Activated CD4-positive, alpha-beta memory T cell treated with anti-CD3 and anti-CD28 coated beads, Interleukin-2, amount 10 ng/mL, durations not matched to agents 7 days and 5 days (primary cell): ENCODE results near the gene F2RL3. TPM values are rescaled to one million over a fixed set of nuclear protein-coding genes. Genes with fewer than 3 reads are reported as not detected.
A peak's percentile ranks its signal among the peaks of the same experiment; 100 is the strongest.
"Not testable (repeated sequence)": the region's sequence is repeated elsewhere in the genome, so short reads cannot be mapped to it uniquely, and the experiment has no call there.

Source experiments
- CTCF ChIA-PET: fragments of 350-600 bp; sonication (Branson Sonifier 250); formaldehyde crosslinking; loops from one replicate; lab custom pipeline; 2021; ENCODE audit warnings: antibody characterized with exemption, inconsistent platforms; lab: Charles Lee
- POLR2A ChIA-PET: fragments of 350-600 bp; sonication (Branson Sonifier 250); formaldehyde crosslinking; loops from one replicate; lab custom pipeline; 2021; ENCODE audit warnings: antibody characterized with exemption; lab: Charles Lee
- DNase-seq: peaks from one replicate; pipeline ENCODE4 v3.0.0-alpha.2; 2020
- H3K27ac Mint-ChIP-seq: one replicate; pipeline ENCODE4 v1.8.0; 2021; ENCODE audit warnings: mild to moderate bottlenecking, mixed read lengths
- H3K27me3 Mint-ChIP-seq: one replicate; pipeline ENCODE4 v1.8.0; 2021; ENCODE audit warnings: mixed read lengths
- H3K36me3 Mint-ChIP-seq: one replicate; pipeline ENCODE4 v1.8.0; 2021; ENCODE audit warnings: low read depth, mixed read lengths
- H3K4me1 Mint-ChIP-seq: one replicate; pipeline ENCODE4 v1.8.0; 2021; ENCODE audit warnings: mixed read lengths
- H3K4me3 Mint-ChIP-seq: one replicate; pipeline ENCODE4 v1.8.0; 2021; ENCODE audit warnings: mild to moderate bottlenecking, mixed read lengths
- H3K9me3 Mint-ChIP-seq: one replicate; pipeline ENCODE4 v1.8.0; 2021; ENCODE audit warnings: mixed read lengths
- total RNA-seq, 2 experiments: library from RNA; stranded (reverse); gene quantifications; one replicate each; pipeline ENCODE4 v1.2.3, GENCODE V29; 2021

Gene F2RL3
- total RNA-seq, 2 experiments from 2014 or later = 0.08 to 0.13 TPM

DNA sequence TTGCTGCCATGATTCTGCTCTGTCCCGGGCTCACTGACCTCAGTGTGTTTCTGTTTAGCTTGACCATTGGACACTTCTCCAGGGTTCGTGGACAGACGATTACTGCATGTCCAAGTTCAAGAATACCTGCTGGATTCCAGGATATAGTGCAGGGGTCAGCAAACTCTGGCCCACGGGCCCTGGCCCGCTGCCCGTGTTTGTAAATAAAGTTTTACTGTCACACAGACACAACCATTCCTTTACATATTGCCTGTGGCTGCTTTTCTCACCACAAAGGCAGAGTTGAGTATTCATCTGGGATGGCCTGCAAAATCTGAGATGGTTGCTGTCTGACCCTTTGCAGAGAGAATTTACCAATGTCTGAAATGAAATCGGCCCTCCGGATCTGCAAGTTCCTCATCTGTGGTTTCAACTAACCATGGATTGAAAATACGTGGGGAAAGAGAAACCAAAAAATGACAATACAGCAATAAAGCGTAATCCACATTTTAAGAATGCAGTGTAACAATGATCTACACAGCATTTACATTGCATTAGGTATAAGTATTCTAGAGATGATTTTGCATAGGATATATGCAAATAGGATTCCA is 25.9 kb upstream of the F2RL3 start:
- Mint-ChIP-seq H3K4me3 (no peak overlapping the region), H3K9me3 (no peaks in the 10 kb centered on the region), H3K27me3 (no peaks in the 10 kb centered on the region), H3K4me1 (peaks cover 12% of the 10 kb centered on the region), H3K36me3 (peaks cover 6% of the 10 kb centered on the region), H3K27ac (no peak overlapping the region)
- no peak for DNase-seq
- ChIA-PET CTCF (no interaction called here), POLR2A (no interaction called here)

DNA sequence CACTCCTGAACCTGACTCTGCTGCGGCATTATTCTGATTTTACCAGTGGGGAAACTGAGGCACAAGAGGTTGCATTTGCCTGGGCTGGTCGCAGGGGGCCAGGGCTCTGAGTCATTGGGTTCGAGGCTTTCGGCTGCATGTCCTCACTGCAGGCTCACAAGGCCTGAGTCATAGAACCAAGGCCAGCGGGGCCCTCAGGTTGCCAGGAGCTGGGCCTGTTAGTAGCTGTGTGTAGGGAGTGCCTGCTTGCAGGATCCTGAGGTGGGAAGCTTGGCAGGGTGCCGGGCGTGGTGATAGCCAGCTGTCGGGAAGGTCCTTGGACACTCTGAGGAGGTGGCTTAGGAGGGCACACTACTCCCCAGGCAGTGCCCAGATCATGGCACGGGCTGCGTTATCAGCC is 21.6 kb upstream of the F2RL3 start:
- no peaks in the 10 kb centered on the region for H3K27me3 Mint-ChIP-seq
- peaks cover 16% of the 10 kb centered on the region for H3K36me3 Mint-ChIP-seq
- H3K9me3 Mint-ChIP-seq = no peaks in the 10 kb centered on the region
- H3K4me3 Mint-ChIP-seq = no peak overlapping the region
- H3K4me1 Mint-ChIP-seq = peaks cover 8% of the 10 kb centered on the region
- ChIA-PET POLR2A (no interaction called here), CTCF (no interaction called here)
- no peak overlapping the region for H3K27ac Mint-ChIP-seq
- DNase-seq = no peak

DNA sequence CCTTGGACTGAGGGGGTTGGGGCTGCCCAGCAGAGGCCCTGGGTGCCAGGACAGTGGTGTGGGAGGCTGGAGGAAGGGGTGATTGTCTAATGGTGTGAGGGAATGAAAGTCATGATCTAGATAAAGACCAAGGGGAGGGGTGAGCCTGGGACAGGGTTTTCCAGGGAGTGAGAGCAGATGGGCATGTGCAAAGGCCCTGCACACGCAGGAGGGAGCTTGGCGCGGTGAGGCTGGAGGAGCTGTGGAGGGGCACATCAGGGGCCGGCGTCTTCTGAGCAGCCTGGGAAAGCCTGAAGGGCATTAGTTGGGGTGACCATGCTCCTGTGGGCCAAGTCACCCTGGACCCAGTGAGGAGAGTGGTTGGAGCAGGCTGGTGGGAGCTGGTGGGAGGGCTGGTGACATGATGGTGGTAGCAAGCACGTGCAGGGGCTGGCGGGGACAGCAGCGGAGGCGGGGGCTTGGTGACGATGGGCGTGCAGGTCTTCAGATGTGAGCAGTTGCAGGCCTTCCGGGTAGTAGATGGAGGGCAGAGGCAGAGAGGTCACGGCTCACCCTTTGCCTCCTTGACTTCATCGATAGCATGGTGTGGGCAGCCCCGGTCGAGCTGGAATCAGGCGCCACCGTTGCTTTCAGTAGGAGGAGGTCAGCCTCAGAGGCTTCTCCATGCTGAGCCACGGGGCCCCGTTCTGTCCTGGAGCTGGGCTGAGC is 20.2 kb upstream of the F2RL3 start:
- POLR2A ChIA-PET = no interaction called here
- CTCF ChIA-PET = no interaction called here
- Mint-ChIP-seq H3K9me3 (no peaks in the 10 kb centered on the region), H3K27ac (no peak overlapping the region), H3K4me3 (no peak overlapping the region), H3K36me3 (peaks cover 22% of the 10 kb centered on the region), H3K27me3 (no peaks in the 10 kb centered on the region), H3K4me1 (no peaks in the 10 kb centered on the region)
- no peak for DNase-seq

- Mint-ChIP-seq H3K27me3 (no peaks in the 10 kb centered on the region), H3K36me3 (peaks cover 31% of the 10 kb centered on the region), H3K9me3 (peaks cover 3% of the 10 kb centered on the region), H3K27ac (no peak overlapping the region), H3K4me3 (no peak overlapping the region), H3K4me1 (peaks cover 3% of the 10 kb centered on the region)
- CTCF ChIA-PET = no interaction called here
- DNase-seq = no peak
- POLR2A ChIA-PET = no interaction called here
Measured at GRCh38 chr19:16869331-16869972, 19.3 kb upstream of the F2RL3 start.

DNA sequence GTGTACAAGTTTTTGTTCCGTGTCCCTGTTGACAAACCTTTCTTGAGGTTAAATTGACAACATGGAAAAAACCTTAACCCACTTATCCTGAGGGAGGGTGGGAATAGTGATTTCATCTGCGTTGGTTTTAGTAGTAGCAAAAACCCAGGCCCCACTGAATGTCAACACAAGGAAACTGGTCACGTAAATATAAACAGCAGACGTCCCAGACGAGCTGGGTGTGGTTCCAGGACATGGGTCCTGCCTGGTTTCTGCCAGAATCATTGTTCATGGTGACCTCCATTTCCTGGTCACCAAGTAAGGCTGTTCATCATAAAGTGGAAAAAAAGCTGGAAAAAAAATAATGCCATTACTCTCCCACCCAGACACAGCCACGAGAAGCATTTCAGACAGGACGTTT is 16.9 kb upstream of the F2RL3 start:
- Mint-ChIP-seq H3K9me3 (peaks cover 8% of the 10 kb centered on the region), H3K27me3 (no peaks in the 10 kb centered on the region), H3K4me1 (peaks cover 14% of the 10 kb centered on the region), H3K27ac (no peak overlapping the region), H3K4me3 (no peak overlapping the region), H3K36me3 (peaks cover 38% of the 10 kb centered on the region)
- ChIA-PET CTCF (interaction anchor here (0.6 kb wide), 1 partner anchor 139 kb away, joined by 3 read pairs; no protein-coding TSS in a partner anchor), POLR2A (no interaction called here)
- DNase-seq = no peak

GRCh38 chr19:16872728-16873127 is 16.1 kb upstream of the F2RL3 start:
- Mint-ChIP-seq H3K4me1 (peaks cover 21% of the 10 kb centered on the region), H3K27me3 (no peaks in the 10 kb centered on the region), H3K27ac (no peak overlapping the region), H3K36me3 (peaks cover 45% of the 10 kb centered on the region), H3K4me3 (no peak overlapping the region), H3K9me3 (peaks cover 8% of the 10 kb centered on the region)
- DNase-seq = no peak
- CTCF ChIA-PET = interaction anchor here (0.6 kb wide), 1 partner anchor 140 kb away, joined by 3 read pairs; no protein-coding TSS in a partner anchor
- POLR2A ChIA-PET = no interaction called here

GRCh38 chr19:16873594-16873993 is 15.2 kb upstream of the F2RL3 start:
- Mint-ChIP-seq H3K9me3 (peaks cover 8% of the 10 kb centered on the region), H3K36me3 (peaks cover 46% of the 10 kb centered on the region), H3K27me3 (no peaks in the 10 kb centered on the region), H3K4me1 (peaks cover 21% of the 10 kb centered on the region), H3K4me3 (no peak overlapping the region), H3K27ac (no peak overlapping the region)
- DNase-seq = no peak
- ChIA-PET CTCF (no interaction called here), POLR2A (no interaction called here)

- POLR2A ChIA-PET = no interaction called here
- DNase-seq = no peak
- H3K9me3 Mint-ChIP-seq = peaks cover 8% of the 10 kb centered on the region
- peak overlapping the region; percentile 4 for H3K27ac Mint-ChIP-seq
- no peak overlapping the region for H3K4me3 Mint-ChIP-seq
- H3K4me1 Mint-ChIP-seq = peaks cover 21% of the 10 kb centered on the region
- CTCF ChIA-PET = no interaction called here
- H3K36me3 Mint-ChIP-seq = peaks cover 54% of the 10 kb centered on the region
- no peaks in the 10 kb centered on the region for H3K27me3 Mint-ChIP-seq
Measured at GRCh38 chr19:16874250-16874977, 14.4 kb upstream of the F2RL3 start.

- CTCF ChIA-PET, H3K4me3 Mint-ChIP-seq, H3K9me3 Mint-ChIP-seq, POLR2A ChIA-PET, H3K27ac Mint-ChIP-seq, H3K27me3 Mint-ChIP-seq, DNase-seq: not testable (repeated sequence)
- Mint-ChIP-seq H3K36me3 (peaks cover 56% of the 10 kb centered on the region), H3K4me1 (peaks cover 21% of the 10 kb centered on the region)
Measured at GRCh38 chr19:16874978-16875299, 13.9 kb upstream of the F2RL3 start.

DNA sequence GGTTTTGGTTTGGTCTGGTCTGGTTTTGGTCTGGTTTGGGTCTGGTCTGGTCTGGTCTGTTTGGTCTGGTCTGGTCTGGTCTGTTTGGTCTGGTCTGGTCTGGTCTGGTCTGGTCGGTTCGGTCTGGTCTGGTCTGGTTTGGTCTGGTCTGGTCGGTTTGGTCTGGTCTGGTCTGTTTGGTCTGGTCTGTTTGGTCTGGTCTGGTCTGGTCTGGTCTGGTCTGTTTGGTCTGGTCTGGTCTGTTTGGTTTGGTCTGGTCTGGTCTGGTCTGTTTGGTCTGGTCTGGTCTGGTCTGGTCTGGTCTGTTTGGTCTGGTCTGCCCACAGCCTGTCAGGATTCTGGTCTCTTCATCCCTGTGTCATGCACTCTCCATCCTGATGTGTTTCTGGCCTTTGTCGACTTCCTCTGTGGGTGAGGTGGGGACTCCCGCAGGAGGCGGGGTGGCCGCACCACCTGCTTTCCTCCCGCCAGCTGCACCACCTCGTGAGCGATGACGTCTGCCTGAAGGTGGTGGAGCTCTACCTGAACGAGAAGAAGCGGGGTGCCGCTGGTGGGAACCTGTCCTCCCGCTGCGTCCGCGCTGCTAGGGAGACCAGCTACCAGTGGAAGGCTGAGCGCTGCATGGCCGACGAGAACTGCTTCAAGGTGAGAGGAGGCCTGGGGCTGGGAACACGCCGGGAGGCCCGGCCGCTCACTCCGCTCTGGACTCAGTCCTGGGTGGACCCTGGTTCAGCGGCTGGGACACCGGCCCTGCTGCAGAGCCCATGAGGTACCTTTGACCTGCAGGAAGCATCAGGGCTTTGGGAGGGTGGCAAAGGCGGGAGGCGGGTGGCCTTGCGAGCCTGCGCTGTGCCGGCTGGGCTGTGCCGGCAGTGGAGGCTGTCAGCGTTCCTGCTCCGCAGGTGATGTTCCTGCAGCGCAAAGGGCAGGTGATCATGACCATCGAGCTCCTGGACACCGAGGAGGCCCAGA is 12.9 kb upstream of the F2RL3 start:
- peaks cover 21% of the 10 kb centered on the region for H3K4me1 Mint-ChIP-seq
- ChIA-PET CTCF (interaction anchor here (0.6 kb wide), 1 partner anchor 104 kb away, joined by 3 read pairs; no protein-coding TSS in a partner anchor), POLR2A (no interaction called here)
- H3K9me3 Mint-ChIP-seq = peaks cover 14% of the 10 kb centered on the region
- no peak overlapping the region for H3K27ac Mint-ChIP-seq
- peaks cover 66% of the 10 kb centered on the region for H3K36me3 Mint-ChIP-seq
- H3K27me3 Mint-ChIP-seq = no peaks in the 10 kb centered on the region
- no peak overlapping the region for H3K4me3 Mint-ChIP-seq
- DNase-seq = no peak

DNA sequence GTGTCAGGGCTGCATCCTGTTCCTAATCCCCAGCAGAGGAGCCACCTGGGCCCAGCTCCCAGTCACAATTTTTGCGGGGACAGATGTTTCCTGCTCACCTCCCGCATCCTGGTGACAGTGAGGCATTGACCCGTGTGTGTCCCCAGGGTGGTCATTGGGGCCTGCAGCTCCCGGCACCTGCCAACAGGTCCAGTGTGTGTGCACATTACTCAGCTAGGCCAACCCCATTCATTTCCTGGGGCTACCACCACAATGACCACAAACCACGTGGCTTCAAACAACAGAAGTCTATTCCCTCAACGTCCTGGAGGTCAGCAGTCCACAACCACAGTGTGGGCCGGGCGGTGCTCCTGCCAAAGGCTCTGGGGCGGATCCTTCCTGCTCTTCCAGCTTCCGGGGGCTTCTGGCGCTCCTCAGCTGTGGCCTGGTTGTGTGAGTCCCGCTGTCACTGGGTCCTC is 11.9 kb upstream of the F2RL3 start:
- Mint-ChIP-seq H3K4me1 (peaks cover 21% of the 10 kb centered on the region), H3K4me3 (no peak overlapping the region), H3K27me3 (no peaks in the 10 kb centered on the region), H3K27ac (no peak overlapping the region), H3K9me3 (peaks cover 17% of the 10 kb centered on the region), H3K36me3 (peaks cover 68% of the 10 kb centered on the region)
- no peak for DNase-seq
- POLR2A ChIA-PET = no interaction called here
- CTCF ChIA-PET = interaction anchor here (0.6 kb wide), 1 partner anchor 105 kb away, joined by 3 read pairs; no protein-coding TSS in a partner anchor

- no peak overlapping the region for H3K27ac Mint-ChIP-seq
- DNase-seq = no peak
- no peak overlapping the region for H3K4me3 Mint-ChIP-seq
- peaks cover 23% of the 10 kb centered on the region for H3K9me3 Mint-ChIP-seq
- peaks cover 70% of the 10 kb centered on the region for H3K36me3 Mint-ChIP-seq
- CTCF ChIA-PET = no interaction called here
- peaks cover 24% of the 10 kb centered on the region for H3K4me1 Mint-ChIP-seq
- POLR2A ChIA-PET = no interaction called here
- no peaks in the 10 kb centered on the region for H3K27me3 Mint-ChIP-seq
Measured at GRCh38 chr19:16877581-16877980, 11.2 kb upstream of the F2RL3 start.
